ENCODE measurements around the gene DIP2C.

DNA sequence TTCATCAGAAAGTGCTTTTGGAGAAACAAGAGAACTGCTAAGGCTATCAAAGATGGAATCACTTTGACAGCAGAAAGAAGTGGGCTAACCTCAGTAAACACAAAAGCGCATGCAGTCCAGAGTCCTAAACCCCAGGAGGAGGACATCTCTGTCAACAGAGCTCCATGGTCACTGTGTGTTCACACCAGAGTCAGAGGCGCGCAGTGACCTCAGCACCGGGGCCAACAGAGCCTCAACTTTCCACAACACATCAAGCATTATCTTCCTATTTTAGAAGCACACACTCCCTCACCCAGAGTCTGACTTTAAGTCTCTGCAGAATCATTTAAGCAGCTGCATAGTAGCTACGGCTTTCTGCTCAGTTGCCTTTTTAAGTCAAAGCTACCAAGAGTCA lies 195.3 kb downstream of the DIP2C start:
- TF ChIP-seq, protein P1, sequence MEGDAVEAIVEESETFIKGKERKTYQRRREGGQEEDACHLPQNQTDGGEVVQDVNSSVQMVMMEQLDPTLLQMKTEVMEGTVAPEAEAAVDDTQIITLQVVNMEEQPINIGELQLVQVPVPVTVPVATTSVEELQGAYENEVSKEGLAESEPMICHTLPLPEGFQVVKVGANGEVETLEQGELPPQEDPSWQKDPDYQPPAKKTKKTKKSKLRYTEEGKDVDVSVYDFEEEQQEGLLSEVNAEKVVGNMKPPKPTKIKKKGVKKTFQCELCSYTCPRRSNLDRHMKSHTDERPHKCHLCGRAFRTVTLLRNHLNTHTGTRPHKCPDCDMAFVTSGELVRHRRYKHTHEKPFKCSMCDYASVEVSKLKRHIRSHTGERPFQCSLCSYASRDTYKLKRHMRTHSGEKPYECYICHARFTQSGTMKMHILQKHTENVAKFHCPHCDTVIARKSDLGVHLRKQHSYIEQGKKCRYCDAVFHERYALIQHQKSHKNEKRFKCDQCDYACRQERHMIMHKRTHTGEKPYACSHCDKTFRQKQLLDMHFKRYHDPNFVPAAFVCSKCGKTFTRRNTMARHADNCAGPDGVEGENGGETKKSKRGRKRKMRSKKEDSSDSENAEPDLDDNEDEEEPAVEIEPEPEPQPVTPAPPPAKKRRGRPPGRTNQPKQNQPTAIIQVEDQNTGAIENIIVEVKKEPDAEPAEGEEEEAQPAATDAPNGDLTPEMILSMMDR (IDR thresholded peaks at IDR 0.05) = no peak
- TF ChIP-seq POLR2AphosphoS5 (IDR thresholded peaks at IDR 0.05) = no peak

Measured in prostate gland (tissue), 2 donors.